Tibial nerve (tissue), 4 donors: ENCODE measurements around the gene ERVK3-1.

ENCODE experiments used
- EP300 ChIP-seq, 2 donors: sonication (generic); formaldehyde crosslinking; IDR thresholded peaks; one replicate each; pipeline ENCODE4 v1.6.1; 2017; ENCODE audit warnings: antibody characterized with exemption in 2 of 2, mild to moderate bottlenecking in 1 of 2
- POLR2A ChIP-seq, 2 donors: fragments of 450-650 bp; IDR thresholded peaks; one replicate each; pipeline ENCODE4 v1.6.1; 2017; ENCODE audit warnings: antibody characterized with exemption in 2 of 2, mild to moderate bottlenecking in 2 of 2, moderate library complexity in 2 of 2
- TF ChIP-seq, protein P1 (sequence below), 5 experiments: fragments of 200-600 bp in 3 of 5; fragments of 450-650 bp in 2 of 5; sonication (generic) in 3 of 5; IDR thresholded peaks; one replicate each; pipeline ENCODE4 v1.5.1; 2016 to 2019; ENCODE audit warnings: antibody characterized with exemption in 5 of 5, mild to moderate bottlenecking in 3 of 5, moderate library complexity in 2 of 5

DNA sequence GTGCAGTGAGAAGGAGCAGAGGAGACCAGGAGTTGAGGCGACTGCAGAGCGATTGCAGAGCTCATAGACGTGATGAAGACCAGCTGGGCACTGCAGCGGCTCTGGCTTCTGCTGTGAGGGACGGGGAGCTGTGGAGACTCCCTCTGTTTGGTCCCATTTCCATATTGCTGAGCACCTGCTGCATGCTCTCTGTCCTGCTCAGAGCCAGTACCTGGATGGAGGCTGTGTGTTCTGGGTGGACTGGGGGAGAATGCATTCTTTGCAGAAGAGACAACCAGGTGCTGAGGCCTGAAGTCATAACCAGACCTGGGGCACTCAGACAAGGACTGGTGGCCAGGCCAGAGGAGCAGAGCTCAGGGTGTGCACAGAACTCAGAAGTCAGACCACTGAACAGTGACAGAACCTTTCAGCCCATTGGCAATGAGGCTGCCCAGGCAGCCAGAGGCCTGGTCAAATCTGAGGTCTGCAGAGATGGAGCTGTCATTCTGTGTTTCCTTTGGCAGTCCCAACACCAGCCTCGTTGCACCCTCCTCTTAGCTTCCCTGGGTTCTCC, 49.4 kb downstream of the ERVK3-1 start:
- TF ChIP-seq, protein P1, sequence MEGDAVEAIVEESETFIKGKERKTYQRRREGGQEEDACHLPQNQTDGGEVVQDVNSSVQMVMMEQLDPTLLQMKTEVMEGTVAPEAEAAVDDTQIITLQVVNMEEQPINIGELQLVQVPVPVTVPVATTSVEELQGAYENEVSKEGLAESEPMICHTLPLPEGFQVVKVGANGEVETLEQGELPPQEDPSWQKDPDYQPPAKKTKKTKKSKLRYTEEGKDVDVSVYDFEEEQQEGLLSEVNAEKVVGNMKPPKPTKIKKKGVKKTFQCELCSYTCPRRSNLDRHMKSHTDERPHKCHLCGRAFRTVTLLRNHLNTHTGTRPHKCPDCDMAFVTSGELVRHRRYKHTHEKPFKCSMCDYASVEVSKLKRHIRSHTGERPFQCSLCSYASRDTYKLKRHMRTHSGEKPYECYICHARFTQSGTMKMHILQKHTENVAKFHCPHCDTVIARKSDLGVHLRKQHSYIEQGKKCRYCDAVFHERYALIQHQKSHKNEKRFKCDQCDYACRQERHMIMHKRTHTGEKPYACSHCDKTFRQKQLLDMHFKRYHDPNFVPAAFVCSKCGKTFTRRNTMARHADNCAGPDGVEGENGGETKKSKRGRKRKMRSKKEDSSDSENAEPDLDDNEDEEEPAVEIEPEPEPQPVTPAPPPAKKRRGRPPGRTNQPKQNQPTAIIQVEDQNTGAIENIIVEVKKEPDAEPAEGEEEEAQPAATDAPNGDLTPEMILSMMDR (IDR thresholded peaks at IDR 0.05) = no peak
- TF ChIP-seq EP300 (IDR thresholded peaks at IDR 0.05) (no peak), POLR2A (IDR thresholded peaks at IDR 0.05) (no peak)
